ENCODE measurements around the gene BCL7B. TPM values are rescaled to one million over a fixed set of nuclear protein-coding genes. Genes with fewer than 3 reads are reported as not detected.

BCL7B gene
- total and polyA plus RNA-seq, 10 of the 15 experiments (the other 5 are each of a cell fraction or from before 2014, with no cell fraction given): 10.9 to 61.8 (median 50.2) TPM

- no peaks in the 10 kb centered on the region; the same call in 1 of the 2 replicates for H3K79me2 ChIP-seq (ENCODE audit: control insufficient read depth, insufficient read depth, low read length)
- in situ Hi-C loops (cut with MboI) (no loop called here), intact Hi-C loops (cut with micrococcal nuclease; ENCODE audit: unreplicated experiment) (no loop called here)
- 100% methylated on average over 1 of the region's 1 CpG for WGBS (ENCODE audit: insufficient coverage, insufficient replicate concordance, low lambda C conversion rate, missing lambda C conversion rate)
- no peak overlapping the region for H3K27ac ChIP-seq (ENCODE audit: control insufficient read depth, insufficient read depth)
- RAD21 ChIA-PET (ENCODE audit: unreplicated experiment): interaction anchor here (0.8 kb wide), 1 partner anchor 233 kb away, joined by 4 read pairs; the partner anchor contains the start of gene ABHD11
- no peaks in the 10 kb centered on the region for H3K27me3 ChIP-seq (replicated peaks in 1 of 2; ENCODE audit: control insufficient read depth in 2 of 2, insufficient read depth in 2 of 2, low read length in 1 of 2)
- H3K36me3 ChIP-seq (ENCODE audit: control insufficient read depth in 2 of 2, insufficient read depth in 2 of 2, low read length in 1 of 2): peaks cover 22 to 52% of the 10 kb centered on the region in 2 experiments
- FAIRE-seq (no peak), ATAC-seq (no peak), DNase-seq (ENCODE audit: low read depth, low spot score) (no peak)
- SMC1A ChIA-PET (ENCODE audit: uncharacterized antibody, unreplicated experiment): interaction anchor here (0.7 to 2.2 kb wide), 5 partner anchors 9 to 230 kb away, joined by 3 to 10 read pairs (median 3); partner anchors contain the start of gene BAZ1B
- H3K9ac ChIP-seq (ENCODE audit: control insufficient read depth, insufficient read depth, low read length): no peak overlapping the region
- no peak overlapping the region for H3K4me2 ChIP-seq (ENCODE audit: control insufficient read depth, insufficient read depth)
- no peak overlapping the region for H2AFZ ChIP-seq (ENCODE audit: control insufficient read depth, low read depth, low read length)
- TSS peak; percentile 31 for BruUV-seq (replicated peaks)
- H3K4me3 ChIP-seq: no peak overlapping the region
- no peaks in the 10 kb centered on the region for H3K4me1 ChIP-seq (ENCODE audit: control insufficient read depth, insufficient read depth, low read length)
- H4K20me1 ChIP-seq (ENCODE audit: control insufficient read depth, insufficient read depth): no peaks in the 10 kb centered on the region
- POLR2A ChIA-PET: interaction anchor here (0.6 to 0.7 kb wide), 2 partner anchors 17 to 73 kb away, joined by 3 to 4 read pairs; partner anchors contain the start of gene TBL2
- H3K9me3 ChIP-seq (replicated peaks; ENCODE audit: control insufficient read depth, insufficient read depth, low read length): no peaks in the 10 kb centered on the region
- CTCF ChIA-PET: interaction anchor here (0.7 to 1.1 kb wide), 3 partner anchors 9 to 53 kb away, joined by 3 read pairs; no protein-coding TSS in a partner anchor
- TF ChIP-seq PKNOX1 (IDR thresholded peaks at IDR 0.05): no peak
- no peak for TF ChIP-seq STAT1 (conservative IDR thresholded peaks at IDR 0.05)
- TF ChIP-seq ATF3 (IDR thresholded peaks at IDR 0.05; ENCODE audit: borderline replicate concordance, extremely low read depth, low read depth, low read length): no peak
- TF ChIP-seq ZNF622 (IDR thresholded peaks at IDR 0.05): no peak
- no peak for TF ChIP-seq TCF7 (IDR thresholded peaks at IDR 0.05; ENCODE audit: borderline replicate concordance)
- no peak for TF ChIP-seq FOXM1 (IDR thresholded peaks at IDR 0.05; ENCODE audit: low read depth, low read length)
- TF ChIP-seq RUNX3 (IDR thresholded peaks at IDR 0.05; ENCODE audit: low read length): no peak
- TF ChIP-seq SMAD5 (IDR thresholded peaks at IDR 0.05; ENCODE audit: low read depth): no peak
- TF ChIP-seq RCOR1 (conservative IDR thresholded peaks at IDR 0.05; ENCODE audit: low read depth, low read length): no peak
- TF ChIP-seq LARP7 (IDR thresholded peaks at IDR 0.05): no peak
- TF ChIP-seq CHD4 (IDR thresholded peaks at IDR 0.05): no peak
- TF ChIP-seq ZBED1 (IDR thresholded peaks at IDR 0.05; ENCODE audit: borderline replicate concordance): no peak
- no peak for TF ChIP-seq ESRRA (IDR thresholded peaks at IDR 0.05; ENCODE audit: low read length)
- no peak for TF ChIP-seq ZBTB40 (IDR thresholded peaks at IDR 0.05; ENCODE audit: borderline replicate concordance)
- TF ChIP-seq NFXL1 (IDR thresholded peaks at IDR 0.05; ENCODE audit: borderline replicate concordance): no peak
- TF ChIP-seq SP1 (IDR thresholded peaks at IDR 0.05; ENCODE audit: low read depth, low read length): no peak
- TF ChIP-seq ZBTB33 (IDR thresholded peaks at IDR 0.05): no peak
- no peak for TF ChIP-seq ZNF207 (IDR thresholded peaks at IDR 0.05; ENCODE audit: borderline replicate concordance)
- no peak for TF ChIP-seq NR2C2 (IDR thresholded peaks at IDR 0.05; ENCODE audit: borderline replicate concordance, control insufficient read depth, insufficient read length, low read depth)
These were observed 52.6 kb downstream of the BCL7B start for GRCh38 chr7:73504920-73505319.
